Natural killer cell (primary cell): Measurements from ENCODE around the gene MAPK12. TPM values are rescaled to one million over a fixed set of nuclear protein-coding genes. Genes with fewer than 3 reads are reported as not detected.
A peak's percentile ranks its signal among the peaks of the same experiment; 100 is the strongest.

Source experiments
- ATAC-seq, 3 donors: fragments of 150-1000 bp in 2 of 3; fragments of 200-7000 bp in 1 of 3; cut with Tn5 transposase; 1 replicate in 1 of 3; 2 replicates in 2 of 3; pipeline ENCODE4 v1.10.0; 2021; ENCODE audit warnings: mild to moderate bottlenecking in 2 of 3, moderate library complexity in 2 of 3
- DNase-seq, 2 donors: peaks; one replicate each; pipeline versions ENCODE4 v3.0.0 to v3.0.0-alpha.2; 2013 to 2021; ENCODE audit warnings: mixed read lengths in 1 of 2
- H3K27ac ChIP-seq: one replicate; pipeline ENCODE4 v1.5.1; 2013; ENCODE audit warnings: mild to moderate bottlenecking, low read length
- H3K27me3 ChIP-seq: one replicate; pipeline ENCODE4 v1.6.1; 2013; ENCODE audit warnings: low read length; ENCODE audit not compliant: control insufficient read depth, insufficient read depth
- H3K36me3 ChIP-seq: one replicate; pipeline ENCODE4 v1.6.1; 2013; ENCODE audit warnings: low read length; ENCODE audit not compliant: control insufficient read depth, insufficient read depth
- H3K4me1 ChIP-seq: one replicate; pipeline ENCODE4 v1.6.1; 2013; ENCODE audit warnings: low read length; ENCODE audit not compliant: control insufficient read depth, insufficient read depth
- H3K4me3 ChIP-seq: one replicate; pipeline ENCODE4 v1.5.1; 2013; ENCODE audit warnings: low read length
- H3K9me3 ChIP-seq: one replicate; pipeline ENCODE4 v1.6.1; 2013; ENCODE audit warnings: low read length; ENCODE audit not compliant: control insufficient read depth, insufficient read depth
- H3K27ac Mint-ChIP-seq, 2 donors: one replicate each; pipeline ENCODE4 v1.8.0; 2022; ENCODE audit warnings: mild to moderate bottlenecking in 2 of 2, mixed read lengths in 2 of 2, moderate library complexity in 1 of 2
- H3K27me3 Mint-ChIP-seq, 2 donors: one replicate each; pipeline ENCODE4 v1.8.0; 2022; ENCODE audit warnings: low read depth in 2 of 2, mixed read lengths in 2 of 2
- H3K36me3 Mint-ChIP-seq: one replicate; pipeline ENCODE4 v1.8.0; 2022; ENCODE audit warnings: mixed read lengths
- H3K4me1 Mint-ChIP-seq, 2 donors: one replicate each; pipeline ENCODE4 v1.8.0; 2022; ENCODE audit warnings: mixed read lengths in 2 of 2
- H3K4me3 Mint-ChIP-seq: one replicate; pipeline ENCODE4 v1.8.0; 2022; ENCODE audit warnings: mild to moderate bottlenecking, moderate library complexity, mixed read lengths
- H3K9me3 Mint-ChIP-seq, 2 donors: one replicate each; pipeline ENCODE4 v1.8.0; 2022; ENCODE audit warnings: mixed read lengths in 2 of 2
- CTCF ChIP-seq: fragments of 200-600 bp; IDR thresholded peaks from one replicate; pipeline ENCODE4 v1.8.0; 2022; ENCODE audit warnings: antibody characterized with exemption
- WGBS: methylation state at CpG from one replicate; pipeline ENCODE4 v1.1.7; 2013; ENCODE audit warnings: missing lambda C conversion rate; ENCODE audit not compliant: insufficient coverage; 5-methylcytosine and 5-hydroxymethylcytosine counted together
- intact Hi-C: fragments of 100-400 bp; cut with micrococcal nuclease; formaldehyde crosslinking; loops from one replicate; pipeline ENCODE4 v1.14.2; 2022
- total RNA-seq, 4 donors: library from RNA; stranded (reverse); fragments of 120-200 nt in 1 of 4; gene quantifications; one replicate each; pipeline versions ENCODE4 v1.2.3 to v1.2.4, GENCODE V29; 2013 to 2022

Gene MAPK12
- total RNA-seq, 3 donors from 2014 or later (not counting 1 experiment from before 2014, with no cell fraction given): 2.2 to 2.5 (median 2.4) TPM

DNA sequence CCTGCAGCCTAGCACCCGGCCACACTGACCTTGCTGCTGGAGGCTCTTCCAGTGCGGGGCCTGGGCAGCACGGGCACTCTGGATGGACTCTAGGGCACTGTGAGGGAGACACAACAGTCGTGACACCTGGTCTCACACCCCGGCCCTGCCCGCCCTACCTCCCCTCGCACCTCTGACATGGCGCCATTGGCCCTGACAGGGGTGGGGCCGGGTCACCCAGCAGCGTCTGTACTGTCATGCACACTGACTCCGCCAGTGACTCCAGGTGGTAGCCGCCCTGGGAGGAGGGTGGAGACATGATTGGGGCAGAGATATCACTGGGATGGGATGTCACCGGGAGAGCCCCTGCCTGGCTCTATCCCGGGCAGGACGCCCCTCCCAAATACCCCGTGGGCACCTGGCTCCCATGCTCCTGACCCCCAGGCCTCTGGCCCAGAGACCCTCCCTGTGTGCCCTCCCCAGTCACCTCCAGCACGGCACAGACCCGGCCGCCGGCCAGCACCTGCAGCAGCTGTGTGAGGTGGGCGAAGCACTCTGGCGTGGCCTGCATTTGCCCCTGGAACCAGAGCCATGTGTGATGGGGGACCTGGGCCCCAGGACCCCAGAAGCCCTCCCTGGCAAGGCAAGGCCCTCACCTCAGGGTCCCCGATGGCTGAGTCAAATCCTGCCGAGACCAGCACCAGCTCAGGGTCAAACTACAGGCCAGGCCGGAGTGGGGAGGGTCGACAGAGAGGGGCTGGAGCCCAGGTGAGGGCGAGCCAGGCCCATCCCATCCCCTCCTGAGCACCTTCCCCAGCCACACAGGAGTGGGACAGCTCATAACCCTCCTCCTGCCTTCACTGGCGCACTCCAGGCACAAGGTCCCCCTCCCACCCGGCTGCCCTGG is 13.0 kb downstream of the MAPK12 start:
- H3K9me3 Mint-ChIP-seq: no peaks in the 10 kb centered on the region
- 96% methylated on average over 29 of the region's 29 CpGs for WGBS
- H3K36me3 ChIP-seq: peaks cover 21% of the 10 kb centered on the region
- no peaks in the 10 kb centered on the region for H3K36me3 Mint-ChIP-seq
- H3K4me1 Mint-ChIP-seq: peaks cover 7 to 34% of the 10 kb centered on the region in 2 donors
- no peaks in the 10 kb centered on the region for H3K9me3 ChIP-seq
- no peaks in the 10 kb centered on the region for H3K27me3 Mint-ChIP-seq
- peak overlapping the region; percentile 70 for H3K4me3 Mint-ChIP-seq
- DNase-seq (no peak), ATAC-seq (no peak)
- no peaks in the 10 kb centered on the region for H3K27me3 ChIP-seq
- H3K27ac ChIP-seq: no peak overlapping the region
- no peak overlapping the region for H3K4me3 ChIP-seq
- H3K4me1 ChIP-seq: peaks cover 69% of the 10 kb centered on the region
- no peak for TF ChIP-seq CTCF
- H3K27ac Mint-ChIP-seq: peak overlapping the region; percentile 65 to 78
- intact Hi-C loops: no loop called here

- 71% methylated on average over 16 of the region's 16 CpGs for WGBS
- H3K4me1 Mint-ChIP-seq: peaks cover 8 to 35% of the 10 kb centered on the region in 2 donors
Measured at GRCh38 chr22:50247748-50248147, 13.7 kb downstream of the MAPK12 start.

GRCh38 chr22:50246242-50247175 is 15.0 kb downstream of the MAPK12 start:
- no peak overlapping the region for H3K27ac ChIP-seq
- H3K36me3 ChIP-seq: peaks cover 21% of the 10 kb centered on the region
- H3K9me3 Mint-ChIP-seq: no peaks in the 10 kb centered on the region
- peaks cover 82% of the 10 kb centered on the region for H3K4me1 ChIP-seq
- peak overlapping the region; percentile 65 to 98 for H3K27ac Mint-ChIP-seq
- H3K4me3 Mint-ChIP-seq: peak overlapping the region; percentile 53
- 95% methylated on average over 20 of the region's 20 CpGs for WGBS
- H3K4me1 Mint-ChIP-seq: peaks cover 16 to 36% of the 10 kb centered on the region in 2 donors
- ATAC-seq (no peak), DNase-seq (no peak)
- intact Hi-C loops: no loop called here
- H3K27me3 Mint-ChIP-seq: no peaks in the 10 kb centered on the region
- H3K9me3 ChIP-seq: no peaks in the 10 kb centered on the region
- H3K4me3 ChIP-seq: no peak overlapping the region
- H3K27me3 ChIP-seq: no peaks in the 10 kb centered on the region
- no peaks in the 10 kb centered on the region for H3K36me3 Mint-ChIP-seq
- TF ChIP-seq CTCF: no peak

More at GRCh38 chr22:50247748-50248147, 13.7 kb downstream of the MAPK12 start:
- H3K36me3 ChIP-seq: peaks cover 21% of the 10 kb centered on the region
- Mint-ChIP-seq H3K27ac (peak overlapping the region; percentile 65 to 78), H3K4me3 (peak overlapping the region; percentile 70), H3K27me3 (no peaks in the 10 kb centered on the region), H3K36me3 (no peaks in the 10 kb centered on the region), H3K9me3 (no peaks in the 10 kb centered on the region)
- ATAC-seq (no peak), DNase-seq (peak; percentile 36 to 82)
- intact Hi-C loops: no loop called here
- no peaks in the 10 kb centered on the region for H3K27me3 ChIP-seq
- no peak overlapping the region for H3K27ac ChIP-seq
- no peak for TF ChIP-seq CTCF
- H3K9me3 ChIP-seq: no peaks in the 10 kb centered on the region
- no peak overlapping the region for H3K4me3 ChIP-seq
- H3K4me1 ChIP-seq: peaks cover 76% of the 10 kb centered on the region
